ENCODE data around the gene CHRNA1.
A peak's percentile ranks its signal among the peaks of the same experiment; 100 is the strongest.

The CHRNA1 gene

DNA sequence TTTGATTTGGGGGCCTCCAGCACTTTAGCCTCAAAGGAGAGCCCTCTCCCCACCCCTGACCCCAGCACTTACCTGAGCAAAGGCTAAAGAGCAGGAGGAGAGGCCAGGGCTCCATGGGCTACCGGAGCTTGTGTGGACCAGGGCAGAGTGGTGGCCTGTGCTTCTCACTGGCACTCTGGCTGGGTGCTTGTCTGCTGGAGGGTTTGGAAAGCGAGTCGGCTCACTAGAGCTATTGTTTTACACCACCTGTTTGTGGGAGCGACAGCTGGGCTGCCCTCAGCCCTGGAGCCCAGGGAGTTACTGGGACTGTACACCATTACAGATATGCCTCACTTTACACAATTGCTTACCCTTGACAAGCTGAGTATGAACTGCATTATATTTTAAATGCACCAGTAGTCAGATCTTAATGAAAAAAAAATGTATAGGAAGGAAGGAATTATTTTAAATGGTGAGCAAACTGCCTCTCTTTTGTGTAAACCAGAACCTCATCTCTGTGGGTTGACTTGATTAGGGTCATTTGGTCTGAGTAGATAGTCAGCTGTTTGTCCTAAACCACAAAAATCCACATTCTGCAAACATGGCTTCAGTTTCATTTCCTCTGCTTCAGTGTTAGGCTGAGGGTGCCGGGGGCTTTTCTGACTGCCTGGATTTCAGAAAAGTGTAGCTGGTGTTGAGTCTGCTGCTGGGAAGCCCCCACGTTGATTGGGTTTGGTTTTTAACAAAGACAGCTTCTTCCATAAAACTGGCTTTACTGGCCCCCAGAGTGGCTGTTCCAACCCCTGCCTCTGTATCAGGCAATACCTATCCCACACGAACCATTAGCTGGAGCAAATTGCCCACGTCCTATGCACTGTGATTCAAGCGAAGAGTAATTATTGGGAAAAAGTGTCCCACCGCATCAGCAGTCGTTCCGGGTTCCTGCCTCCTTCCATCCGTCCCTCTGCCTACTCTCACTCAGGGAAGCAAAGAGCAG lies at the start of gene CHRNA1:
TSS of gene CHRNA1 (minus strand) at position 193 of the 976 bp plus-strand sequence. CDS start at position 115, 78 bp downstream.
- DNase-seq (ENCODE audit: low read depth), result peak; percentile 37

DNA sequence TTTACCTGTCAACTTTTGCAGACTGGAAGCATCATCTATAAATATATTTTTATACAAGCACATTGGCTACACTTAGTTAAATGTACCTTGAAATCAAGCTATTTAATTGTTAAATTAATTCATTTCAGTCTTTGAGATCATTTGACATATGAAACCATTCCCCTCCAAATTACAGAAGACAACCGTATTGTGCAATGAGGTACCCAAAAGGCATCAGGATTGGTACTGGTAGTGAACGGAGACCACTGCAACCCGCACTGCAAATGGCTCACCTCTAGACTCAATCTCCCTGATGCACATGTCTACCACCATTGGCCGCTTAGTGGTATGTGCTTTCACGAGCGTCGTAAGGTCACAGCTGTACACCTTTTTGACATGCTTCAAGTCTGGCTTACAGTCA lies 47.8 kb upstream of the CHRNA1 start:
- DNase-seq (ENCODE audit: low read depth), result no peak

- no peak for DNase-seq (ENCODE audit: low read depth)
Measured at GRCh38 chr2:174807931-174808330, 43.7 kb upstream of the CHRNA1 start.

DNA sequence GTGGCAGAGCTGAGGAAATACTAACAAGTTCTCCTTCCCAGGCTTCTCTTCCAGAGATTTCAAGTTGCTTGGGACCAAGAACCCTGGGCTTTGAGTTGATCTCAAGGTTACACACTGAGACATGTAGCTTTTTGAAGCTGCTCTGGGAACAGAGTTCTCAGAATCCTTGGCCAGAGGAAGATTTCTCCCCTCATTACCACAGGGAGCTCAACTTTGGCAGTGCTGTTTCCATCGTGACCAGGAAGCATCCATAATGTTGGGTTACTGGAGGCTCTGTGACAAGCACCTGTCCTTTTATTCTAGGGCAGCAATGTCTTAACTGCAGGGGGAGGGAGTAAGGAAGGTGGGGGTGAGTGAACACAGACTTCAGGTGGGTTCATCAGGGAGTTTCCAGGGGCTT lies 41.5 kb upstream of the CHRNA1 start:
- DNase-seq (ENCODE audit: low read depth), result no peak

DNA sequence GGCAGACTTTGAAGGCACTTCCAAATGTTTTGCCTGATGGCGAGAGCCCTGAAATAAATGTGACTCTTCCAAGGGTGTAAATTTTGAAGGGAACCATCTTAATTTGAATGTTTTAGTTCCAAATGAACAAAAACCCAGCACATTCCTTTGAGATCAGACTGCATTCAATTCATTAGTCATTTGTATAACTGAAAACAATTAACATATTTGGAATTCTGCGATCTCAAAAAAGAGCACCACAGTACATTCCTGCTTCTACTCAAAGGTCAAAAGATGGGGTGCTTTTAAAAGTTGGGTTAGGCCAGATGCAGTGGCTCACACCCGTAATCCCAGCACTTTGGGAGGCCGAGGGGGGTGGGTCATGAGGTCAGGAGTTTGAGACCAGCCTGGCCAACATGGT lies 38.2 kb upstream of the CHRNA1 start:
- DNase-seq (ENCODE audit: low read depth), result peak; percentile 60

- no peak for DNase-seq (ENCODE audit: low read depth)
Measured at GRCh38 chr2:174800436-174801205, 36.3 kb upstream of the CHRNA1 start.

GRCh38 chr2:174798801-174799200 lies 34.5 kb upstream of the CHRNA1 start:
- no peak for DNase-seq (ENCODE audit: low read depth)

- peak; percentile 94 for DNase-seq (ENCODE audit: low read depth)
Measured at GRCh38 chr2:174797781-174798276, 33.6 kb upstream of the CHRNA1 start.

- no peak for DNase-seq (ENCODE audit: low read depth)
Measured at GRCh38 chr2:174796319-174796771, 32.1 kb upstream of the CHRNA1 start.

DNA sequence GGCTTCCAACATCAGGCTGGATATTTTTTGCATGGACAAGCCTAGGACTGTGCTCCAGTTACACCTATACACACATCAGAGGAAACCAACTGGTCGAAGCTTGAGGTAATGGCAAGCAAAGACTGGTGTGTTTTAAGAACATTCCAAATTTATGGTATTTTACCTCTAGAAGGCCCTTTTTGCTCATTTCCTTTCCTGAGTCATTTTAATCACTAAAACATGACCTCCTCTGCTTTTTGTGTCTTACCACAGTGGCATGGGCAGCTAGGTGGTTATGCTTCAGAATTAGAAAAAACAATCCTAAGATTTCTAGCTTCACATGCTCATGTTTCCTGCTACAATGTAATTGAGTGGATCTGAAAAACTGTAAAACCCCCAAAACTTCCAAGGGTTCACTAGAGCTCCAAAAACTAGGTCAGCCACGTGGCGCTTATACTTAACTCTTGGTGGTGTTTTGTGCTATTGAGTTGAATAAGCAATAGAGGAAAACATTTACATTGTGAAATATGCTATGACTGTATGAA lies 30.6 kb upstream of the CHRNA1 start:
- peak; percentile 40 for DNase-seq (ENCODE audit: low read depth)

DNA sequence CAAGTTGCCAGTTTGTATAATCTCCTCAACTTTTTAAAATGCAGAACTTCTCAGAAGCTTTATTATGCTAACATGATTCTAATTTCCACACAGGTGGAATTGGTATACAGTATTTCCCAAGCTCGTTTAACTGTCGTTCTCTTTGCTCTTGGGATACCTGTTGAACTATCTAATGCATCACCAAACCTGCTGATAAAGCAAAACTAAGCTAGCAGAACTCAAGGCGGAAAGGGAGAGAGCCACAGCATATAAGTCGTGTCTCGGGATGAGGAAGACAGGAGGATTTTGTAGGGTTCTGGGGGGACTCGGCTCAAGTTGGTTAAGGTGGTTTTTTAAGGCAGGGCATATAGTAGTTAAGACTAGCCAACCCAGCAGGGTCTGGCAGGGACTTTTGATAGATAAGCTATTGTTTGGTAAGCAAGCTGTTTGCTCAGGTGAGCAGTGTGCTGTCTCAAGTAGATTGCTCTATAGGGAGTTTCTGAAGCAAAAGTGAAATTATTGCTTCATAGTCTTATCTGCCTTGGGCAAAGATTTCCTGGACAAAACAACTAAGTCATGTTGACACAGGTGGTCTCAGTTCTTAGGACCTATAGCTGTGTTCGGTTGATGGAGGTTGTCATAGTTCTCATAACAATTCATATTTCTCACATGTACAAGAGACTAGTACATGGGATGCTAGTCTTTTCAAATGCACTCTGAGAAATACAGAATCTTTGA lies 28.2 kb upstream of the CHRNA1 start:
- no peak for DNase-seq (ENCODE audit: low read depth)

- DNase-seq (ENCODE audit: low read depth), result no peak
Measured at GRCh38 chr2:174791746-174792280, 27.5 kb upstream of the CHRNA1 start.

GRCh38 chr2:174791020-174791419 lies 26.7 kb upstream of the CHRNA1 start:
- DNase-seq (ENCODE audit: low read depth), result no peak

DNA sequence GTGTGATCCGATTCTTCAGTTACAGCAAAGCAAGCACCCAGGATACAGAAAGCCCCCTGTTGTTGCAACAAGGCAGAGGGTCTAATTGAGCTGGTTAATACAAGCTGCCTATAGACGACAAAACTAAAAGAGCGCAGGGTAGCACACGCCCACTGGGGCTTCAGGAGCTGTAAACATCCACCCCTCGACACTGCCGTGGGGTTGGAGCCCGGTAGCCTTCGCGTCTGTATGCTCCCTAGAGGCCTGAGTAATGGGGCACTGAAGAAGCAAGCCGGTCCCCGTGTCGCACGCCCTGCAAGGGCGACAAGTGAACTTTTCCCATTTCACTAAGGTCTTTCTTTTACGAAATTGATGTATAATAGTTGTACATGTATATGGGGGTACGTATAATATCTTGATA lies 24.7 kb upstream of the CHRNA1 start:
- no peak for DNase-seq (ENCODE audit: low read depth)

- peak; percentile 78 for DNase-seq (ENCODE audit: low read depth)
Measured at GRCh38 chr2:174788291-174788929, 24.1 kb upstream of the CHRNA1 start.

DNA sequence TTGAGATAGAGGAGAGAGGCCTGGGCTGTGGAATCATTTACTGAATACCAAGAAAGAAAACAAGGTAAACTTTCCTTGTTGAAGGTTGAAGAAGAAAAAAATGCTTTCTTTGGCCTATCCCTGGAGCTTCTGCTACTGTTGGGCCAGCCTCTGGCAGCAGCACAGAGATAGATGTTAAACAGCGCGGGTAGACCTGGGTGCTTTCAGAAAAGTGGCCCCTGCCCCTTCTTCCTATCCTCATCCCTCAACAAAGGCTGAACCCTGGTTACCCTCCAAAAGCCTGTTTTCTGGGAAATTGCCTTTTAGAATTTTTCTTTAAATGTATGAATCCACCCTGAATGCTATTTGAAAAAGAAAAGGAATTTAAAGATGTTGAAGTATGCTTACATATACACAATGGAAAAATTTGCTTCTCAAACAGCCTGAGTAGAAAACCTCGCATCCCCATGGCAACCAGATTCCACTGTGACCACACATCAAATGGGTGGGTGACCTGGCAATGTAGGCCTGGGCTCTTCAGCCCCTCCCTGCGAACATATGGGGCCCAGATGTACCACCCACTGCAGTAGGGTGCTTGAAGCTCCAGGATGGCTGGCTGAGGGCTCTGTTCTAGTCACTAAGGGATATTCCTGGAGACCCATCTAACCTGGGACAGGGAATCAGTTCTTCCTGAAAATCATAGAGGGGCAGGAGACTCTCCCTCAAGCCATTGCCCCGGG lies 23.4 kb upstream of the CHRNA1 start:
- DNase-seq (ENCODE audit: low read depth), result peak; percentile 100

DNA sequence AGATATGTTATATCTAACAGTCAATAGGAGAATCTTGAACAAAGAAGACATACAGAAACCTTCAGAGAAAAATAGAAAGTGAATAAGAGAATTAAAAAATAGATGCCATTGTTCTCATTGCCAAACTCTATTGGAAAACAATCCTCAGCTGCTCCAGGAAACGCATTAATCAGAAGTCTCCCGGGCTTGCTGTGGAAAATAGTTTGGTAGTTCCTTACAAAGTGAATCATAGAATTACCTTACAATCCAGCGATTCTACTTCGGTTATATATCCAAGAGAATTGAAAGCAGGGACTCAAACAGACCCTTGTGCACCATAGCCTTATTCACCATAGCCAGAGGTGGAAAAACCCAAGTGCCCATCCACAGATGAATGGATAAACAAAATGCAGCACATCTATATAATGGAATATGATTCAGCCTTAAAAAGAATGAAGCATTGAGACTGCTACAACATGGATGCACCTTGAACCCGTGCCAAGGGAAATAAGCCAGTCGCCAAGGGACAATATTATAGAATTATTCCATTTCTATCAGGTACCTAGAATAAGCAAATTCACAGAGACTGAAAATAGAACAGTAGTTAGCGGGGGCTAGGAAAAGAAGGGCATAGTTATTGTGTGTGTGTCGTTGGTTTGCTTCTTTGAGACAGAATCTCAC lies 21.9 kb upstream of the CHRNA1 start:
- peak; percentile 56 for DNase-seq (ENCODE audit: low read depth)

GRCh38 chr2:174785481-174785880 lies 21.2 kb upstream of the CHRNA1 start:
- no peak for DNase-seq (ENCODE audit: low read depth)

GRCh38 chr2:174784909-174785308 lies 20.6 kb upstream of the CHRNA1 start:
- DNase-seq (ENCODE audit: low read depth), result no peak

DNA sequence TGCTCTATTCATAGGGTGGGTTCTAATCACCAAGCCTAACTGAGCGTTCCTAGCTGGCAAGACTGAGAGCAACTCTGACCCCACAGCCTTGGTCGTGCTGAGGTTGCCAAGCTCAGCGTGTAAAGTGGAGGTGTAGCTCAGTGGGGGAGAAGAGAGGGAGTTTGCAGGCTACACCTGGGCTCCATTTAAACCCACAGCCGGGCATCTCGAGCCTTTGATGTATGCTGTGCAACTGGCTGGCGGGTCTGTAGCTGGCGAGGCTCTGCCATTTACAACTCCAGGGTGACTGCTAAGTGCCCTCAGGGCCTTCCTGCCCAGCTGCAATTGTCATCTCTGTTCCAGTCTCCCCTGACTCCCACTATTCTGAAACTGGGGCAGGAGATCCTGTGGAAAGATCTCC lies 20.0 kb upstream of the CHRNA1 start:
- DNase-seq (ENCODE audit: low read depth), result no peak
